ENCODE measurements around the gene S100A4.

Gene S100A4

DNA sequence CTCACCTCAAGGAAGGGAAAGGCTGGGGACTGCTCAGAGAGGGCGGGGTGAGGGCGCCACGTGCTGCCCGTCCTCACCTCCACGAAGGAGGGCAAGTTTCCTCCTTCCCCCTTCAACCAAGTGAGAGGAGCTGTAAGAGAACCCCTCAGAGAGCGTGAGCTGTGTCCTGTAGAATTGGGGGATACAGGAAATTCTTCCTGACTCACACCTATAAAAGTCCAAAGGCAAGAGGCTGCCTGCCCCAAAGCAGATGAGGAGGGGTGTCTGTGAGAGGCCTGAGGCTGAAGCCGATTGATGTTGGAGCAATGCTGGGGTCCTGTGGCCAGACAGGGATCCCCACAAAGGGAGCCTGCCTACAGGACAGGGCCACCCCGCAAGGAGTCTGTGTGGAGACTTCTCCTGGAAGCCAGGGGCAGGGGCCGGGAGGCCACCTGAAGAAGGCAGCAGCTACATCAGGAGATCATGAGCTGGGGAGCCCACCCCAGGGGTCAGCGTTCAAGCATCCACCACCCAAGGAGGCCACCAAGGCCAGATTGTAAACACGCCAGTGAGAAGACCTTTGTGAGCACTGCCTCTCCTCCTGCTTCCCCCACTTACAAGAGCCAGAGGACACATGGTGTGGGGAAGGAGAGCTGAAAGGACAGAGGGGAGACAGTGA, 37.6 kb downstream of the S100A4 start:
- DNase-seq (ENCODE audit: low spot score): no peak
- peak overlapping the region; percentile 87 for H3K27ac ChIP-seq
- ChIA-PET CTCF (interaction anchor here (0.6 kb wide), 1 partner anchor 169 kb away, joined by 3 read pairs; no protein-coding TSS in a partner anchor), POLR2A (ENCODE audit: low non-redundant PET) (no interaction called here)
- TF ChIP-seq, protein P1, sequence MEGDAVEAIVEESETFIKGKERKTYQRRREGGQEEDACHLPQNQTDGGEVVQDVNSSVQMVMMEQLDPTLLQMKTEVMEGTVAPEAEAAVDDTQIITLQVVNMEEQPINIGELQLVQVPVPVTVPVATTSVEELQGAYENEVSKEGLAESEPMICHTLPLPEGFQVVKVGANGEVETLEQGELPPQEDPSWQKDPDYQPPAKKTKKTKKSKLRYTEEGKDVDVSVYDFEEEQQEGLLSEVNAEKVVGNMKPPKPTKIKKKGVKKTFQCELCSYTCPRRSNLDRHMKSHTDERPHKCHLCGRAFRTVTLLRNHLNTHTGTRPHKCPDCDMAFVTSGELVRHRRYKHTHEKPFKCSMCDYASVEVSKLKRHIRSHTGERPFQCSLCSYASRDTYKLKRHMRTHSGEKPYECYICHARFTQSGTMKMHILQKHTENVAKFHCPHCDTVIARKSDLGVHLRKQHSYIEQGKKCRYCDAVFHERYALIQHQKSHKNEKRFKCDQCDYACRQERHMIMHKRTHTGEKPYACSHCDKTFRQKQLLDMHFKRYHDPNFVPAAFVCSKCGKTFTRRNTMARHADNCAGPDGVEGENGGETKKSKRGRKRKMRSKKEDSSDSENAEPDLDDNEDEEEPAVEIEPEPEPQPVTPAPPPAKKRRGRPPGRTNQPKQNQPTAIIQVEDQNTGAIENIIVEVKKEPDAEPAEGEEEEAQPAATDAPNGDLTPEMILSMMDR (conservative IDR thresholded peaks at IDR 0.05; ENCODE audit: low read depth): no peak

DNA sequence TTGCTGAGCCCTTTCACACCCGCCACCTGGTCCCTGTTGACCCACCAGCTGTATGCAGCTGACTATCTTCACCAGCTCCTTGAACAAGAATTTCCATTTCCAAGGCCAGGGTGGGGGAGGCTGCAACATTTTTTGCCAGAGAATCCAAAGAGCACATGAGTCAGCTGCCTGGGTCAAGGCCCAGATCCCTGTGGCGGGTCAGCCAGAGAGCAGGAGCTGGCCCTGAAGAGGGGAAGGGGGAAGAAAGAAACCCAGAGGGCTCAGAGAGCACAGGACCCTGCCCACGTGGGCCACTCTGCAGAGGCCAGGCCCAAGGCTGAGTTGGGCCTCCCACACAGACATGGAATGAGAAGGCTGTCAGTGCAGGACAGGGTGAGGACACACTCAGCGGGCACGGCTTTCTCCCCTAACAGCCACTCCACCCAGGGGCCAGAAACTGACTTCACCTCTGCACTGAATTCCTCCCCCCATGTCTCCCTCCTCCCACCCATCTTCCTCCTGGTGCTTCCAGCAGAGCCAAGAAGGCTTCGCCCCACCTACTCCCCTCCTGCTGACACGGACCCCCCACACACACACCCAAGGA, 38.7 kb downstream of the S100A4 start:
- peak overlapping the region; percentile 87 for H3K27ac ChIP-seq
- peak; percentile 87 for DNase-seq (ENCODE audit: low spot score)
- POLR2A ChIA-PET (ENCODE audit: low non-redundant PET): interaction anchor here (1.1 kb wide), 2 partner anchors 9 to 127 kb away, joined by 3 read pairs; partner anchors contain the start of gene CHTOP
- TF ChIP-seq, protein P1 (conservative IDR thresholded peaks at IDR 0.05; ENCODE audit: low read depth): no peak
- CTCF ChIA-PET: interaction anchor here (0.6 kb wide), 3 partner anchors 64 to 170 kb away, joined by 3 read pairs; no protein-coding TSS in a partner anchor

DNA sequence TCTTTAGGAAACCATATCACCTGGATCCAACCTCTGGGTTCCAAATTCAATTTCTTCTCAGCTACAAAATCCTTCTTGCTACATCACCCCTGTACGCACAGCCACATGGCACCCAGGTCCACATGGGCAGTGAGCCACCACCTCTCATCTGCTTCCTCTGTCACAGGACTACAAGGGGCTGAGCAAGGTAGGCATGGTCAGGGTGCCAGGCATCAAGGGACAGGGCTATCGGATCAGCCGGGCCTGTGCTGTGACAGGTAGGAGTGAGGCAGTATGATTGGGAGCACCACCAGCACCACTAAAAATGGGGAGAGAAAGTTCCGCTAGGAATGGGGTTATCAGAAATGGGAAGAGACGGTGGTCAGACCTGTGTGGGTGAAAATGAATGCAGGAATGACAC, 39.2 kb downstream of the S100A4 start:
- peak overlapping the region; percentile 87 for H3K27ac ChIP-seq
- POLR2A ChIA-PET (ENCODE audit: low non-redundant PET): interaction anchor here (1.1 kb wide), 2 partner anchors 9 to 128 kb away, joined by 3 read pairs; partner anchors contain the start of gene CHTOP
- CTCF ChIA-PET: interaction anchor here (0.6 kb wide), 2 partner anchors 64 to 154 kb away, joined by 3 read pairs; no protein-coding TSS in a partner anchor

DNA sequence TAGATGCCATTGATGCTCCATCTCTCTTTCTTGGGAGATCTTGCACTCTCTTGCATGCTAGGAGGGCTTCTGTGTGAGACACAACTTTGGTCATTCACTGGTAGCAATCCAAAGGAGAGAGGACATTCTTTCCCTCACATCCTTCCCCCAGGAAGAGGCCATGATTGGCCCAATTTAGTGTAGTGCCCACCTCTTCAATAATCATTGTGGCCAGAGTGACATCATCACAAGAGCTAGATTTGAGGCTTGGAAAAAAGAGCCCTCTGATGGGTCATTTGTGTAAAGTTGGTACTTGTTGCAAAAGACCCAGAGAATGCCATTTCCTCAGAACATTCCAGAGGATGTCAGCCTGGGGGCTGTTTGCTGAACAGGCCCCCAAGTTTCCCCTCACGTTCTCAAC, 40.0 kb downstream of the S100A4 start:
- no peak for DNase-seq (ENCODE audit: low spot score)
- POLR2A ChIA-PET (ENCODE audit: low non-redundant PET): no interaction called here
- H3K27ac ChIP-seq: no peak overlapping the region
- CTCF ChIA-PET: no interaction called here
- TF ChIP-seq, protein P1 (conservative IDR thresholded peaks at IDR 0.05; ENCODE audit: low read depth): no peak

More for the DNA sequence above, 39.2 kb downstream of the S100A4 start:
- TF ChIP-seq, protein P1 (conservative IDR thresholded peaks at IDR 0.05; ENCODE audit: low read depth): no peak
- DNase-seq (ENCODE audit: low spot score): no peak

DNA sequence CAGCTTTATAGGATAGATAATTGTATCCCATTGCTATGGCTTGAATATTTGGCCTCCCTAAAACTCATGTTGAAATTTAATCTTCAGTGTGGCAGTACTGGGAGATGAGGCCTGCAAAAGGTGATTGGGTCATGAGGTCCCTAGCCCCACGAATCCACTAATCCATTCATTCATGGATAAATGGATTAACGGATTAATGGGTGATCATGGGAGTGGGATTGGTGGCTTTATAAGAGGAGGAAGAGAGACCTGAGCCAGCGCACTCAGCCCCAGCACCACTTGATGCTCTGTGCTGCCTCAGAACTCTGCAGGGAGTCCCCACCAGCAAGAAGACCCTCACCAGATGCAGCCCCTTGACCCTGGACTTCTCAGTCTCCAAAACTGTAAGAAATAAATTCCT, 41.8 kb downstream of the S100A4 start:
- no peak overlapping the region for H3K27ac ChIP-seq
- CTCF ChIA-PET: interaction anchor here (0.6 to 2.0 kb wide), 3 partner anchors 9 to 74 kb away, joined by 3 to 7 read pairs (median 4); no protein-coding TSS in a partner anchor
- POLR2A ChIA-PET (ENCODE audit: low non-redundant PET): no interaction called here
- no peak for DNase-seq (ENCODE audit: low spot score)
- TF ChIP-seq, protein P1 (conservative IDR thresholded peaks at IDR 0.05; ENCODE audit: low read depth): no peak

DNA sequence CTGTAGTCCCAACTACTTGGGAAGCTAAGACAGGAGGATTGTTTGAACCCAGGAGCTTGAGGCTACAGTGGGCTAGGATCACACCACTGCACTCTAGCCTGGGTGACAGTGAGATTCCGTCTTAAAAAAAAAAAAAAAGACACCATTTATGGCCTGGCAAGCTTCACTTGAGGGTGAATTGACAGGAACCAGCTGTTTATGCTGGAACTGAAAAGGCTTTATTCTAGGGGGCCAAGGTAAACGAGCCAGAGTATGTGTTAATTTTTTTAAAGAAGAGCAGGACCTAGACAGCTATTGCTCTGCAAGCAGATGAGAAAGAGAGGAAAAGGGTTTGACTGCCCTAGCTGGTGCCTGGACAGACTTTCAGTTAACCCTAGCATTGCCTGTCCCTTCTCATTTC, 46.9 kb downstream of the S100A4 start:
- ChIA-PET POLR2A (ENCODE audit: low non-redundant PET) (interaction anchor here (0.7 kb wide), 1 partner anchor 69 kb away, joined by 4 read pairs; no protein-coding TSS in a partner anchor), CTCF (interaction anchor here (0.6 kb wide), 1 partner anchor 1295 kb away, joined by 3 read pairs; no protein-coding TSS in a partner anchor)
- no peak overlapping the region for H3K27ac ChIP-seq
- DNase-seq (ENCODE audit: low spot score): no peak
- TF ChIP-seq, protein P1 (conservative IDR thresholded peaks at IDR 0.05; ENCODE audit: low read depth): no peak

All from RWPE1 (cell line).